HG03097 (cell line): ENCODE measurements around the gene TCL1A.
"Not testable (repeated sequence)": the region's sequence is repeated elsewhere in the genome, so short reads cannot be mapped to it uniquely, and the experiment has no call there.

Experiments
- ATAC-seq: cut with Tn5 transposase; IDR thresholded peaks from one replicate; pipeline ENCODE4 v1.9.1; 2021; ENCODE audit not compliant: unreplicated experiment, low FRiP score

TCL1A gene

DNA sequence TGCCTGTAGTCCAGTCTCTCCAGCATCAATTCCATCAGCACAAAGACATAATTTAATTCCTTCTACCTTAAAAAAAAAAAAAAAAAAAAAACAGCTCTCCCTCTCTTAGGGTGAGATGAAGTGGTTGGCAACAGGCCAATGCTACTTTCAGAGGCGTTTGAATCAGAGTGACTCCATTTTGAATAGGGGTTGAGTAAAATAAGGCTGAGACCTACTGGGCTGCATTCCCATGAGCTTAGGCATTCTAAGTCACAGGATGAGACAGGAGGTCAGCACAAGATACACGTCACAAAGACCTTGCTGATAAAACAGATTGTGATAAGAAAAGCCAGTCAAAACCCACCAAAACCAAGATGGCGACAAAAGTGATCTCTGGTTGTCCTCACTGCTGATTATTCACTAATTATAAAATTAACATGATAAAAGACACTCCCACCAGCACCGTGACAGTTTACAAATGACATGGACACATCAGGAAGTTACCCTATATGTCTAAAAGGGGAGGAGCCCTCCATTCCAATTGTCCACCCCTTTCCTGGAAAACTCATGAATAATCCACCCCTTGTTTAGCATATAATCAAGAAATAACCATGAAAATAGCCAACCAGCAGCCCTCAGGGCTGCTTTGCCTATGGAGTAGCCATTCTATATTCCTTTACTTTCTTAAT, 34.6 kb downstream of the TCL1A start:
- no peak for ATAC-seq

GRCh38 chr14:95677179-95677835, 36.6 kb downstream of the TCL1A start:
- no peak for ATAC-seq

- no peak for ATAC-seq
Measured at GRCh38 chr14:95675486-95675885, 38.4 kb downstream of the TCL1A start.

GRCh38 chr14:95674613-95675012, 39.3 kb downstream of the TCL1A start:
- no peak for ATAC-seq

DNA sequence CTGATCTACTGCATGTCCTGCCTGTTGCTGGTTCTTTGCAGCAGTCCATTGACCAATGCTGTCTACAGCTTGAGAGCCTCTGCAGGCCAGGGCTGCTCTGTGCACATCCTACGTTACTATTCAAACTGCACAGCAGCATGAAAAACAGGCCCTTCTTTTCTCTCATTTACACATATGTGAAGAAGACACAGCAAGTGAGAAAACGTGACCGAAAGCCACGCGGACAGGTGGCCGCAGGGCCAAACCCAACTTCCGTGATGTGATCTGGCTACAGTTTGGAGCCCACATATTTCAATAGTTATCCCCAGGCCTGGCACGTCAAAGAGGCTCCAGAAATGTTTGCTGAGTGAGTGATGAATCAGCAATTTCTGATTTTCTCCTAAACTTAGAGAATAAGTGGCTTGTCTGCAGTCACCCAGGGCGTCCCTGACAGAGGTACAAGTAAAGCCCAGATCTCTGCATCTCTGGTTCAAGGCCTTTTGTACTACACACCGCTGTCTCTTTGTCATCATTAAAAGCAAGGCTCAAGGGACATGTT, 45.6 kb downstream of the TCL1A start:
- ATAC-seq: no peak

- ATAC-seq: no peak
Measured at GRCh38 chr14:95667249-95667693, 46.7 kb downstream of the TCL1A start.

DNA sequence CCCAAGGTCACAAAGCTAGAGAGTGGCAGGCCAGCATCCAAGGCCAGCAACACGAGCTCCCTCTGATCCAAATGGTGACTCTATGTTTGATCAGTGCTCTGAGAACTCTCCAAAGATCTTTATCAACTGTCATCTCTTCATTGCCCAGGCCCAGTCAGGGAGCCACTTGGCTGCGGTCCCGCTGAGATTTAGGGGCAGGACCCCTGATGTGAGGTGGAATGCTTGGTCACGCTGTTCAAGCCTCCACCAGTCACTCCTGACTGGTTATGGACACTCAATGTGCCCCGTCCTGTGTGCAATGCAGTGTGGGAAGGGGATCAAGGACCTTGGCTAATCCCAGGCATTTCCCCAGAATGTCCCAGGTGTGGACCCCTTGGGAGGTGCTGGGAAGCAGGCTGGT, 47.5 kb downstream of the TCL1A start:
- ATAC-seq: no peak

- ATAC-seq: not testable (repeated sequence)
Measured at GRCh38 chr14:95665530-95665929, 48.4 kb downstream of the TCL1A start.

DNA sequence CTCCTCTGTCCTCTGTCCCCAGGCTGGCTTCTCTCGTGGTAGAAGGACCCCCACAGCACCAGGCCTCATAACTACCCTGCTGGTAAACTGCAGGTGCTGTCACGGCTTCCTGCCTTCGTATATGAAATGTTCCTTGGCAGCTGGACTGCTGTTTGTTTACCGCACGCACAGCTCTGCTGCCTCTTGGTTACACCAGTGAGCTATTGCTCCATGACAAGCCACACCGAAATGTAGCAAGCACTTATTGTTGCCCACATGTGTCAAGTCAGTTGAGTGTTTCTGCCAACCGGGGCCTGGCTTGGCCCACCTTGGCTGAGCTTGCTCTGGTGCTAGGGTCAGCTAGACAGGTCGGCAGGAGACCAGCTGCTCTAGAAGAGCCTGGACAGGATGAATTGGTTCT, 49.4 kb downstream of the TCL1A start:
- ATAC-seq: peak; percentile 22

- no peak for ATAC-seq
Measured at GRCh38 chr14:95664066-95664465, 49.9 kb downstream of the TCL1A start.

GRCh38 chr14:95663226-95663797, 50.6 kb downstream of the TCL1A start:
- peak; percentile 29 for ATAC-seq

GRCh38 chr14:95662376-95663186, 51.3 kb downstream of the TCL1A start:
- ATAC-seq: peak; percentile 29

GRCh38 chr14:95660651-95661515, 53.0 kb downstream of the TCL1A start:
- ATAC-seq: no peak

DNA sequence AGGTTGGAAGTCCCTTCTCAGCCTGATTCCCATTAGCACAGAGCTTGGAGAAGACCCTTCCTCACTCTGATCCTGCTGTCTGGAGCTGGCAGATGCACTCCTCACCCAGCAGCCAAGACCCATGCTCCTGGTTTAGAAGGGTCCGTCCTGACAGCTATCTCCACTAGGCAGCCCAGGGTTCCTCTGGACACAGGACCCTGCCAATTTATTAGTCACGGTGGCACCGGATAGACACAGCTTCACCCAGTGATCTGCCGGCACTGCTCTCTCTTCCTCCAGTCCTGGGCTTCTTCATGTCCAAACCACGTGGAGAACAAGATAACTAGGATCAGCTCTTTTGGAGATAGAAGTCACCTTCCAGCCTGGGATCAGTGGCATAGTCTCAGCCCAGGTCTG, 53.9 kb downstream of the TCL1A start:
- no peak for ATAC-seq
